ENCODE data around the gene MYLK3. TPM values are rescaled to one million over a fixed set of nuclear protein-coding genes. Genes with fewer than 3 reads are reported as not detected.

The MYLK3 gene
- total and polyA plus RNA-seq, 5 experiments from 2014 or later = 0.10 to 0.36 TPM; not detected in 3

- H3K4me1 Mint-ChIP-seq = no peaks in the 10 kb centered on the region
- ATAC-seq (peak; percentile 85 to 92), DNase-seq (peak in 9 of 10 donors; percentile 16 to 74 (median 42))
- H3K9me3 Mint-ChIP-seq = no peaks in the 10 kb centered on the region
- H3K27ac Mint-ChIP-seq = peak overlapping the region in 4 of 10 donors; percentile 9 to 82 (median 39)
- no peaks in the 10 kb centered on the region for H3K27me3 Mint-ChIP-seq
- H3K36me3 Mint-ChIP-seq = peaks cover 6 to 85% (median 6%) of the 10 kb centered on the region in 3 donors
- POLR2A ChIA-PET = no interaction called here
- H3K4me3 Mint-ChIP-seq = no peak overlapping the region
Measured at GRCh38 chr16:46673320-46674013, 74.7 kb downstream of the MYLK3 start.

GRCh38 chr16:46662123-46662522, 86.0 kb downstream of the MYLK3 start:
- Mint-ChIP-seq H3K36me3 (peaks cover 0 to 90% (median 27%) of the 10 kb centered on the region in 3 donors), H3K27ac (peak overlapping the region in 2 of 10 donors; percentile 25 to 46), H3K4me1 (peaks cover 0 to 14% (median 4%) of the 10 kb centered on the region in 4 donors), H3K9me3 (no peaks in the 10 kb centered on the region), H3K27me3 (no peaks in the 10 kb centered on the region), H3K4me3 (no peak overlapping the region)
- POLR2A ChIA-PET = no interaction called here
- no peak for DNase-seq
- no peak for ATAC-seq

DNA sequence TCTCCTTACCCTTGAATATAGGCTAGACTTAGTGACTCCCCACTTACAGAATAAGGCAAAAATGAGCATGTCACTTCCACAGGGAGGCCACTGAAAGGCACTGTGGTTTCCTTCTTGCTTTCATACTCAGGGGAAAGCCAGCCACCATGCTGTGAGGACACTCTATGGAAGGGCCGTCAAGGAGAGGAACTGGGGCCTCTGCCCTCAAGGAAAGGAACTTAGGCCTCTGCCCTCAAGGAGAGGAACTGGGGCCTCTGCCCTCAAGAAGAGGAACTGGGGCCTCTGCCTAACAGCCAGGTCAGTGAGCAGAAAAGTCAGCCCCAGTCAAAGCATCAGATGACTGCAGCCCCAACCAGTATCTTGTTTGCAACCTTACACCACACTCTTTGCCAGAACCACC, 89.2 kb downstream of the MYLK3 start:
- peak overlapping the region; percentile 17 to 88 (median 64) for H3K27ac Mint-ChIP-seq
- H3K36me3 Mint-ChIP-seq = peaks cover 0 to 68% (median 21%) of the 10 kb centered on the region in 3 donors
- ATAC-seq = peak; percentile 30 to 39
- peaks cover 0 to 14% (median 4%) of the 10 kb centered on the region in 4 donors for H3K4me1 Mint-ChIP-seq
- no peaks in the 10 kb centered on the region for H3K27me3 Mint-ChIP-seq
- DNase-seq = peak in 1 of 10 donors; percentile 16
- H3K4me3 Mint-ChIP-seq = no peak overlapping the region
- POLR2A ChIA-PET = no interaction called here
- H3K9me3 Mint-ChIP-seq = no peaks in the 10 kb centered on the region

Other genes starting within 250 kb of the MYLK3 start
- 1 to 10 TPM in 1 of 2 experiments, under 1 TPM in 1; 0.29 to 1.6 TPM for gene SHCBP1, start 127.0 kb downstream of the MYLK3 start, total RNA-seq
- under 1 TPM in 1 of 3 donors, not detected in 2; 0.28 TPM for gene SHCBP1, start 127.0 kb downstream of the MYLK3 start, polyA plus RNA-seq
- gene VPS35, start 59.2 kb downstream of the MYLK3 start, total RNA-seq = 100 to 1,000 TPM in 1 of 2 experiments, 10 to 100 TPM in 1; 98.3 to 104 TPM
- gene VPS35, start 59.2 kb downstream of the MYLK3 start, polyA plus RNA-seq = 10 to 100 TPM; 66.5 to 67.7 (median 67.1) TPM
- 1 to 10 TPM; 2.6 to 3.4 TPM for gene ORC6, start 58.7 kb downstream of the MYLK3 start, total RNA-seq
- under 1 TPM; 0.32 to 0.59 (median 0.48) TPM for gene ORC6, start 58.7 kb downstream of the MYLK3 start, polyA plus RNA-seq
- 1 to 10 TPM; 5.7 to 6.8 TPM for gene C16orf87, start 82.8 kb upstream of the MYLK3 start, total RNA-seq
- gene C16orf87, start 82.8 kb upstream of the MYLK3 start, polyA plus RNA-seq = 1 to 10 TPM; 4.9 to 8.5 (median 5.7) TPM
- gene GPT2, start 136.0 kb upstream of the MYLK3 start, total RNA-seq = 1 to 10 TPM; 2.7 to 3.4 TPM
- gene GPT2, start 136.0 kb upstream of the MYLK3 start, polyA plus RNA-seq = under 1 TPM in 2 of 3 donors, not detected in 1; 0.19 to 0.23 TPM
- gene DNAJA2, start 225.3 kb upstream of the MYLK3 start, total RNA-seq = 10 to 100 TPM; 77.1 to 83.0 TPM
- gene DNAJA2, start 225.3 kb upstream of the MYLK3 start, polyA plus RNA-seq = 10 to 100 TPM; 62.5 to 83.7 (median 62.8) TPM

Measured in naive thymus-derived CD8-positive, alpha-beta T cell (primary cell).